ENCODE data around the gene GALNT10.

GALNT10 gene

GRCh38 chr5:154172785-154173184, 17.7 kb upstream of the GALNT10 start:
- no peak overlapping the region for H3K27ac ChIP-seq (replicated peaks)

DNA sequence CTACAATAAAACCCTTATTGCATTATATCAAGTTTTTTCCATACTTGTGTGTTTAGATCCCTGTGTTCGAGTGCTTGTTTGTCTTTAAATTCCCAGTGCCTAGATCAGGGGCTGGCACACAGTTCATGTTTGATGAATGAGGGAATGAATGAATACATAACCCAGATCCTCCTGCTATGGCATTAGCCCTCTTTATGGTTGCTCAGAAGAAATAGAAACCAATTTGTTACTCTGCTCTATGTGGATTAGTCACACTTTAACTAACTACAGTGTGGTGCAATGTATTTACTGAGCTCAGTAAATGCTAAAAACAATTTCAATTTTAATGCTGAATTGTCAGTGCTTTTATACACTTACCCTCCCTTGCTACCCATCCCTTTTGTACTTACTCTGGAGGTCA, 16.4 kb upstream of the GALNT10 start:
- H3K27me3 ChIP-seq (ENCODE audit: insufficient read depth, poor library complexity, severe bottlenecking): no peaks in the 10 kb centered on the region
- no peak for TF ChIP-seq SPI1 (IDR thresholded peaks at IDR 0.05; ENCODE audit: borderline replicate concordance, low read depth)
- no peak overlapping the region for H3K27ac ChIP-seq (replicated peaks)
- H3K4me3 ChIP-seq (replicated peaks; ENCODE audit: insufficient read depth, low read length): no peak overlapping the region
- no peak for DNase-seq (ENCODE audit: low read depth in 1 of 2, low spot score in 1 of 2)

More at GRCh38 chr5:154172785-154173184, 17.7 kb upstream of the GALNT10 start:
- no peak for TF ChIP-seq REST (IDR thresholded peaks at IDR 0.05; ENCODE audit: insufficient replicate concordance, low read depth)
- no peak for TF ChIP-seq SPI1 (IDR thresholded peaks at IDR 0.05; ENCODE audit: borderline replicate concordance, low read depth)
- no peak for TF ChIP-seq POLR2AphosphoS5 (IDR thresholded peaks at IDR 0.05; ENCODE audit: low read depth)
- TF ChIP-seq GABPA (IDR thresholded peaks at IDR 0.05; ENCODE audit: low read depth): no peak
- TF ChIP-seq, protein P1, sequence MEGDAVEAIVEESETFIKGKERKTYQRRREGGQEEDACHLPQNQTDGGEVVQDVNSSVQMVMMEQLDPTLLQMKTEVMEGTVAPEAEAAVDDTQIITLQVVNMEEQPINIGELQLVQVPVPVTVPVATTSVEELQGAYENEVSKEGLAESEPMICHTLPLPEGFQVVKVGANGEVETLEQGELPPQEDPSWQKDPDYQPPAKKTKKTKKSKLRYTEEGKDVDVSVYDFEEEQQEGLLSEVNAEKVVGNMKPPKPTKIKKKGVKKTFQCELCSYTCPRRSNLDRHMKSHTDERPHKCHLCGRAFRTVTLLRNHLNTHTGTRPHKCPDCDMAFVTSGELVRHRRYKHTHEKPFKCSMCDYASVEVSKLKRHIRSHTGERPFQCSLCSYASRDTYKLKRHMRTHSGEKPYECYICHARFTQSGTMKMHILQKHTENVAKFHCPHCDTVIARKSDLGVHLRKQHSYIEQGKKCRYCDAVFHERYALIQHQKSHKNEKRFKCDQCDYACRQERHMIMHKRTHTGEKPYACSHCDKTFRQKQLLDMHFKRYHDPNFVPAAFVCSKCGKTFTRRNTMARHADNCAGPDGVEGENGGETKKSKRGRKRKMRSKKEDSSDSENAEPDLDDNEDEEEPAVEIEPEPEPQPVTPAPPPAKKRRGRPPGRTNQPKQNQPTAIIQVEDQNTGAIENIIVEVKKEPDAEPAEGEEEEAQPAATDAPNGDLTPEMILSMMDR (IDR thresholded peaks at IDR 0.05; ENCODE audit: insufficient read depth, low read length): no peak
- H3K27me3 ChIP-seq (ENCODE audit: insufficient read depth, poor library complexity, severe bottlenecking): no peaks in the 10 kb centered on the region
- DNase-seq (ENCODE audit: low read depth in 1 of 2, low spot score in 1 of 2): no peak
- no peak overlapping the region for H3K4me3 ChIP-seq (replicated peaks; ENCODE audit: insufficient read depth, low read length)

GRCh38 chr5:154176181-154176580, 14.4 kb upstream of the GALNT10 start:
- H3K27me3 ChIP-seq (ENCODE audit: insufficient read depth, poor library complexity, severe bottlenecking): no peaks in the 10 kb centered on the region
- TF ChIP-seq POLR2AphosphoS5 (IDR thresholded peaks at IDR 0.05; ENCODE audit: low read depth): no peak
- no peak for TF ChIP-seq SPI1 (IDR thresholded peaks at IDR 0.05; ENCODE audit: borderline replicate concordance, low read depth)
- TF ChIP-seq, protein P1 (IDR thresholded peaks at IDR 0.05; ENCODE audit: insufficient read depth, low read length): no peak
- no peak for TF ChIP-seq GABPA (IDR thresholded peaks at IDR 0.05; ENCODE audit: low read depth)
- no peak for TF ChIP-seq REST (IDR thresholded peaks at IDR 0.05; ENCODE audit: insufficient replicate concordance, low read depth)
- no peak for DNase-seq (ENCODE audit: low read depth in 1 of 2, low spot score in 1 of 2)
- no peak overlapping the region for H3K27ac ChIP-seq (replicated peaks)
- H3K4me3 ChIP-seq (replicated peaks; ENCODE audit: insufficient read depth, low read length): no peak overlapping the region

GRCh38 chr5:154178661-154179060, 11.9 kb upstream of the GALNT10 start:
- Histone ChIP-seq H3K27me3 (ENCODE audit: insufficient read depth, poor library complexity, severe bottlenecking) (no peaks in the 10 kb centered on the region), H3K4me3 (replicated peaks; ENCODE audit: insufficient read depth, low read length) (no peak overlapping the region), H3K27ac (replicated peaks) (no peak overlapping the region)
- no peak for DNase-seq (ENCODE audit: low read depth in 1 of 2, low spot score in 1 of 2)
- TF ChIP-seq GABPA (IDR thresholded peaks at IDR 0.05; ENCODE audit: low read depth): no peak
- no peak for TF ChIP-seq SPI1 (IDR thresholded peaks at IDR 0.05; ENCODE audit: borderline replicate concordance, low read depth)
- TF ChIP-seq POLR2AphosphoS5 (IDR thresholded peaks at IDR 0.05; ENCODE audit: low read depth): no peak
- no peak for TF ChIP-seq REST (IDR thresholded peaks at IDR 0.05; ENCODE audit: insufficient replicate concordance, low read depth)

Data from HL-60 (cell line).